Putamen (tissue), 1 donor: ENCODE results near the gene ACE.

Source experiments
- DNase-seq: peaks from one replicate; pipeline ENCODE4 v3.0.0-alpha.2; 2016; ENCODE audit warnings: low spot score

The ACE gene

DNA sequence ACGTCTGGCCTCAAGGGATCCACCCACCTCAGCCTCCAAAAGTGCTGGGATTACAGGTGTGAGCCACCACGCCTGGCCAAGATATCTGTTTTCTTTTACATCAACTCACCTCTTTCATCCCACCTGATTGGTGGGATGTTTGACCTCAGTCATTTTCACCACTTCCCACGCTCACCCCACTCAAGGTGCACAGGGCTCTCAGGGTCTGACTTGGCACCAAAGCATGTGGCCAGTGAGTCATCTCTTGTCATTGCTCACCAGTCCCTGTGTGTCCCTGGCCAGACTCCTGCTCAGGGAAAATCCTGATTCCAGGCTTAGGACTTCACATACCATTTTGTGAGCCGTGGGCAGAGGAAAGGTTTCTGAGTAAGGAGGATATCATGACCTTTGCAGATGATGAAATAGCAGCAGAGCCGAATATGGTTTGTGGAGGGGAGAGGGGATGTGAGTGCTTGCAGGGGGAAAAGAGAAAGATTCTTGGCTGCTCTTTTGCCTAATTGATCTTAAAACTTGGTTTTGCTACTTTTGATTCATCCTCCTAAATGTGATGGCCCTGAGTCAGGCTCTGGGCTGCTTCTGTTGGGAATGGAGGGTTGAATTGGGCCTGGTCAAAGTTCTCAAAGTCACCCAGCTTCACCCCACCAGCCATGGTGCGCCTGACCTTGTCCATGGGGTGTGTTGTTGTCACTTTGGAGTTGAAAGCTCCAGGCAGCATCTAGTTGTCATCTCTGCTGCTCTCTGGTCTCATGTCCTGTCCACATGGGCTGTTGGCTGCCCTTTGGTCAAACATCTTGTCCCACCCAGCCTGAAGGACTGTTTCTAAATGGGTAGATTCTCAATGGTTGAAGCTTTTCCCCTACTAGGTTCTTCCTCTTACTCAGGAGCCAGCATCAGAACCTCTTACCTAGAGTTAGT is 40.3 kb downstream of the ACE start:
- no peak for DNase-seq

DNA sequence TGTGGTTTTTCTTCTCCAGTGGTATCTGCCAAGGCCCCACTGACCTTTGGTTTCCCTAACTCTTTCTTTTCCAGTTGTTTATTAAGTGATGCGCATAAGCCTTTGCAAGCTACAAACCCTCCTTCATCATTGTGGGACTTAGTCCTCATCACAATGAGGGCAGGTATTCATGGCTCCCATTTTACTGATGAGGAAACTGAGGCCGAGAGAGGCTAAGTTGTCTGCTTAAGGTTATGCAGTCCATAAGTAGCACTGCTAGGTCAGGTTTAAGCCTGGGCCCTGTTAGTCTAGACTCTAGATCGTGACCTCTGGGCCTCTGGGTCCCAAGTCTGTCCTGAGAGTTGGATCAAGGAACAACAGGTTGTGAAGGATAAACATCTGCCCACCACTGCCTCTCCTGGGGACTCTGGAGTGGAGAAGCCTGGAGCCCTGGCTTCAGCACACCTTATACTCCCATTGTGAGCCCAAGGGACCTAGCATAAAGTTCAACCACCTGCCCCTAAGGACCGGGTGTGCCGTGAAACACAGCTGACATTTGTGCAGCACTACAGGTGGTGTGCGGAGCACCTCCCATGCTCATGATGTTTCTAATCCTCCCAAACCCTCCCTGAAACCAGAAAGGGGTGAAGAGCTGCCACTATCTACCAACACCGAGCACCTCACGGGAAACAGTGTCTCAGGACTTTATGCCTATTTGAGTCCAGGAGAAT is 41.1 kb downstream of the ACE start:
- no peak for DNase-seq

DNA sequence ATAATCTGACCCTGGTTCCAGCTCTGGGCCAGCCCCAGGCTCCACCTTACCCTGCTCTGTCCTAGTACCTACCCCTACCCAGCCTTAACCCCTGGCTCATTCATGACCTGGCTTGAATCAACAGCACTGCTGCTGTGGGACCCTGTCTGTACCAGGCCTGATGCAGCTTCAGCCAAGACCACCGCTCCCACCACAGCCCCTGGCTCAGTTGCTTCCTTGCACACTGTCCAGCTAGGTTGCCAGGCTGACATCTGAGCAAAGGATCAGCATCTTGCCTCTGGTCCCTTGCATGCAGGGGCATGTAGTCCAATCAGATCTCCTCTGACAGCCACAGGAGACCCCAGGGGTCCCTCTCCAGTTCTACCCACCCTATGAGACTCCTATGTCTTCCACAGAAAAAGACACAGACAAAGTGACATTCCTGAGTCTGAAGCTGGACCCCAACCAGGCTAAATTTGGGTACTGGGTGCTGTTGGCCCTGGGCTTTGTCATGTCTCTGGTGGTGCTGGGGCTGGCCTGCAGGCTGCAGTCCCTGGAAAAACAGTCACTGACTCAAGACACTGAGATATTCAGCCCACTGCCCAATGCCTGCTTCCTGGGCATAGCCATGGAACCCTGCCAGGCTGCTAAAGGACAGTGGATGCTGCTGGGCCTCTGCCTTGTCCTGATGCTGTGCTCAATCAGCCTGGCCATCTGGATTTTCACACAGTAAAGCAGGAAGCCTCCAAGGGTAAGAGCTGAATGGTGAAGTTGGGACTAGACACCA is 42.4 kb downstream of the ACE start:
- DNase-seq, result no peak

DNA sequence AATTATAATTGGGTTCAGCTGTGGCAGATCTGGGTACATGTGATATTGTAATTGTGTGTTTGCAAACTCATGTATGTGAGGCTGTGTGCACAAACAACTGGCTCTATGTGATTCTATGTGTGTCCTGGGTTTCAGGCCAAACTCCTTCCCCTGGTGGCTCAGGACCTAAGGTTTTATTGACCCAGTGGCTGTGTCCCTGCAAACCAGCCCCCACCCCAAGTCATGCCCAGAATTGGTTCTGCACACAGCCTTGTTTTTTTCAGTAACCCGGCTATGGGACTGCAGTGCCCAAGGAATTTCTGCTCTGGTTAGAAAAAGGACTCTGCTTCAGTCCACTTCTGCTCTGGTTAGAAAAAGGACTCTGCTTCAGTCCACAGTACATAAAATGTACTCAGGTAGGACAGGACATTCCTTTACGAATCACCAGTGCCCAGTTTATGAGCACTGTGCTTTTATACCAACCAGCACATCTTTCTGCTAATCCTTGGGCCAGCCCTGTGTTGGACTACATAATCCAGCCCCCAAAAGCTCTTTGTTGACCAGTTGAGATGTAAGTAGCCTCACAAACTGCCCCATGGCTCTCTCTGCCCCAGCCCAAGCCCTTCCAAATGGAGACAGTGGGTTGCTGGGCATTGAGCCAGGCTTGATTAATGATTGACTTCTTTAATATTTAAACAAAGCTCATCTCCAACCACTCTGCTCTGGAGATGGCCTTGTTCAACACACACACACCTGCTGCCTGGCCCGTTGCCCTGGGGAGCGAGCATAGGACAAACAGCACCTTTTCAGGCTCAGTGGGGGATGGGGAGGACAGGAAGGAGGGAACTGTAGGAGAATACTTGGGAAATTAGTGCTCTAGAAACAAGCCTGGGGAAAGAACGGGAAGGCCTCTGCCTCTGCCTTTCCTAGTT is 43.4 kb downstream of the ACE start:
- DNase-seq, result no peak

GRCh38 chr17:63523253-63523855 is 46.5 kb downstream of the ACE start, which contains the start of gene KCNH6:
KCNH6 (plus strand) TSS chr17:63523358; CDS start chr17:63523414, 56 bp downstream.
- no peak for DNase-seq

- no peak for DNase-seq
These were observed 47.2 kb downstream of the ACE start for GRCh38 chr17:63524051-63524450.

GRCh38 chr17:63525190-63525946 is 48.5 kb downstream of the ACE start:
- no peak for DNase-seq

DNA sequence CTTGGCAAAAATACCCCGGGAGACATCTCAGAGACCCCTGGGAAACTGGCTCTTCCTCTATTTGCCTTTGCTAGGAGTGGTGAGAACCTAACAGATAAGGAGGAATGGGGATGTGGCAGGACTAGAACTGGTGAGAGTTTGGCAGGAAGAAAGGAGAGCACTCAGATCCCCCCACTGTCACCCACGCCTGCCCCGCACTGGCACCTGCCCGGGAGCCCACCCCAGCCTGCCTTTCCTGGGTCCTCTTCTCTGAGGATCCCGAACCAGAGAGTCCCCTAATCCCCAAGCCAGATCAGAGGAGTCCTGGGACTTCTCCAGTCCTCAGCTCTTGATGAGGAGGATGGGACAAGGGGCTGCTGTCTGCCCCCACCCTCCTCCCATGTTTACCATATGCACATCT is 50.0 kb downstream of the ACE start:
- no peak for DNase-seq

DNA sequence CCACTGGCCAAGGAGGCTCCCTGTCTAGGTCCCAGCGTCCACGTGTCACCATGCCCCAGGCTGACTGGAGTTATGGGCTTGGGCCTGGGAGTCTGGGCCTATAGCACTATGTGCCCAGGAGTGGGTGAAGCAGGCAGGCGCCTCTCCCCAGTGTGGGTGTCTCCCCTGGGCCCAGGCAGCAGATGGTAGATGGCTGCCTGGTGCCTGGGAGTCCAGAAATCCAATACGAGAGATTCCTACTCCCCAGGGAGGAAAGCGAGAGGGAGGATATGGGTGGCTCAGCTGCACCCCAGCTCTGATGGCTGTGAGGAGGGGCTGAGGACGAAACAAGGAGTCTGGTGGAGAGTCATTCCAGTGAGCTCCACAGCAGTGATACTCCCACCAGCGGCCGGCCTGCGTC is 51.3 kb downstream of the ACE start:
- no peak for DNase-seq

DNA sequence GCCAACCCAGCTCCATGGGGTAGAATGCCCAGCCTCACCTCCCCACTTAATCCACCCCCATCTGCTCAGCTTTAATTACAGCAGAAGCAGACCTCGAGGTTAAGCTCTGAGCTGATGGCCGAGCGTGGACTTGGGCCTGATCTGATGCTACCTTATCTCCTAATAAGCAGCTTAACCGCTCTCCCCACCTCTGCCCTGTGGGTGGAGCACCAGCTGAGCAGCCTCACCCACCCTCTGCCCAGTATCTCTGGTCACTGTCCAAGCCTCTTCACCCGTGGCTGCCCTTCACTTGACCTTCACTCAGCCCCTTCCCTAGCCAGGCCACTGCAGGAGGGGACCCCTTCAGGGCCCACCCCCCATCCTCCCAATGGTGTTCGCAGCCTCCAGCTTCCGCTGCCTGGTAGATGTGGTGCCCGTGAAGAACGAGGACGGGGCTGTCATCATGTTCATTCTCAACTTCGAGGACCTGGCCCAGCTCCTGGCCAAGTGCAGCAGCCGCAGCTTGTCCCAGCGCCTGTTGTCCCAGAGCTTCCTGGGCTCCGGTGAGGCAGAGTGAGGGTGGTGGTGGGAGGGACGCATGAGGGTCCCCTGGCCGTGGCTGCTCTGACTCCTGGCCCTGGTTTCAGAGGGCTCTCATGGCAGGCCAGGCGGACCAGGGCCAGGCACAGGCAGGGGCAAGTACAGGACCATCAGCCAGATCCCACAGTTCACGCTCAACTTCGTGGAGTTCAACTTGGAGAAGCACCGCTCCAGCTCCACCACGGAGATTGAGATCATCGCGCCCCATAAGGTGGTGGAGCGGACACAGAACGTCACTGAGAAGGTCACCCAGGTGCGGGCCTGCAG is 53.1 kb downstream of the ACE start:
- no peak for DNase-seq

DNA sequence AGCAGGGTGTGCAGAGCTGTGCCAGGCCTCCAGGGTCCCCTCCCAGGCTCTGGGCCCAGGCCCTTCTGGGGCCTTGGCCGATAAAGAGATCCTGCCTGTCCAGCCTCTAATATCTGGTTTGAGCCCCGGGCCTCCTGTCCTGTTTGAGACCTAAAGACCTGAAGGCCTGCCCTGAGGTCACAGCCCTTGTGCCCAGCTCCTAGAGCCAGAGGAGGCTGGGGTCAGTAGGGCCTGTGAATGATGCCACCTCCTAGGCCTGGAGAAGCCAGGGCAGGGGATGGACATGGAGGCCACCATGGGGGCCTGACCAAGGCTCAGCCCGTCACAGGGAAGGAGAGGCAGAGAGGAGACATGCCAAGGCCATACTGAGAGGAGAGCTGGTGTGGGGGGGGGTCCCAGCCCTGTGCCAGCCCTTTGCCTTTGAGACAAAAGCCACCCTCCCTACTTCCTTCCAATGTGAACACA is 53.7 kb downstream of the ACE start:
- no peak for DNase-seq

GRCh38 chr17:63531022-63531965 is 54.4 kb downstream of the ACE start:
- DNase-seq, result no peak

DNA sequence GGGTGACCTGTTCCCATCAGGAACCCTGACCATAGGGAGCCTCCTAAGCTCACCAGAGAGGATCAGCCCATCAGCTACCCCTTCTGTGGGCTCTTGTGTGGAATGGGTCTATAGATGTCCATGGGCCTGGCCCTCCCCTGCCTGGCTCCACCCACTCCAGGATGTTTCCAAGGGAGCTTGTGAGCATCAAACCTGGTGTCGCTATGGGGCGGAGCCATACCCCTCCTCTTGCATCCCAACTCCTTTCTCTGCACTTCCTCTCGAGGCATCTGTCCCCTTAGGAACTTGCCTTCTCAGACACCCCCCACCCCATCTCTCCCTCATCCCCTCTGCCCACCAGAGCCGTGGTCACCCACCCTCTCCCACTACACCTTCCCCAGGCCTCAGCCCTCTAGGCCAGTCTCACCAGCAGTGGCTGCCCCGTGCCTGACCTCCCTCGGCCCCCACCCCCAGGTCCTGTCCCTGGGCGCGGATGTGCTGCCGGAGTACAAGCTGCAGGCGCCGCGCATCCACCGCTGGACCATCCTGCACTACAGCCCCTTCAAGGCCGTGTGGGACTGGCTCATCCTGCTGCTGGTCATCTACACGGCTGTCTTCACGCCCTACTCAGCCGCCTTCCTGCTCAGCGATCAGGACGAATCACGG is 56.7 kb downstream of the ACE start:
- DNase-seq, result no peak

DNA sequence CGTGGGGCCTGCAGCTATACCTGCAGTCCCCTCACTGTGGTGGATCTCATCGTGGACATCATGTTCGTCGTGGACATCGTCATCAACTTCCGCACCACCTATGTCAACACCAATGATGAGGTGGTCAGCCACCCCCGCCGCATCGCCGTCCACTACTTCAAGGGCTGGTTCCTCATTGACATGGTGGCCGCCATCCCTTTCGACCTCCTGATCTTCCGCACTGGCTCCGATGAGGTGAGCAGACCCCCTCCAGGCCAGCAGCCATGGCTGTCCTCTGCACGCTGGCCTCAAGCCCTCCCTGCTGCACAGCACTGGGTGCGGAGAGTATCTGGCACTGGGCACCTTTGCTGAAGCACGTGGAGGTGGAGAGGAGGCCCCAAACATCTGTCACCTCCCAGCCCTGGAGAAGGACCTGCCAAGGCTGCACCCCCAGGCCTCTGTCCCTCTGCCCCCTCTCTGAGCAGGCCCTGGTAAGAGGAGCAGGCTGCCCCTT is 57.3 kb downstream of the ACE start:
- no peak for DNase-seq

- DNase-seq, result no peak
These were observed 58.1 kb downstream of the ACE start for GRCh38 chr17:63534816-63535455.

DNA sequence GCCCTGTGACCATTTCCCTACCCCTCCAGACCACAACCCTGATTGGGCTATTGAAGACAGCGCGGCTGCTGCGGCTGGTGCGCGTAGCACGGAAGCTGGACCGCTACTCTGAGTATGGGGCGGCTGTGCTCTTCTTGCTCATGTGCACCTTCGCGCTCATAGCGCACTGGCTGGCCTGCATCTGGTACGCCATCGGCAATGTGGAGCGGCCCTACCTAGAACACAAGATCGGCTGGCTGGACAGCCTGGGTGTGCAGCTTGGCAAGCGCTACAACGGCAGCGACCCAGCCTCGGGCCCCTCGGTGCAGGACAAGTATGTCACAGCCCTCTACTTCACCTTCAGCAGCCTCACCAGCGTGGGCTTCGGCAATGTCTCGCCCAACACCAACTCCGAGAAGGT is 58.8 kb downstream of the ACE start:
- no peak for DNase-seq

DNA sequence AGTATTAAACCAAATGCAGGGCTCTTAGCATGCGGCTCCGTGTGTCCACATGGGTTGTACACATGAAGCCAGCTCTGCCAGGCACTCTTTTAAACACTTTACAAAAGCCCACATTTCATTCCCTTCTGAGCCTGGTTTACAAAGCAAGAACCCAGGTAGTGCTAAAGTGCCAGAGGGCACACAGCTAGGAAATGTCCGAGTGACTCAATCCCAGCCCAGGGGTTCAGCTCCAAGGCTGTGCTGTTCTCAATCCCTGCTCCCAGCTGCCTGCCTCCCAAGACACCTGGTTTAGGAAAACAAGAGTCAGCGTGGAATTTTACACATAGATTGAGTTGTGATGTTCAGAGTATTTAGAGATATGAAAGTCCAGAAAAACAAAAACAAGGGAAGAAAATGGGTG is 60.1 kb downstream of the ACE start:
- DNase-seq, result no peak
